Measurements from ENCODE around the gene LRRC42. TPM values are rescaled to one million over a fixed set of nuclear protein-coding genes. Genes with fewer than 3 reads are reported as not detected.
"Not testable (repeated sequence)": the region's sequence is repeated elsewhere in the genome, so short reads cannot be mapped to it uniquely, and the experiment has no call there.

The LRRC42 gene
- total and polyA plus RNA-seq, 4 experiments from 2014 or later = 4.7 to 8.7 (median 7.9) TPM

DNA sequence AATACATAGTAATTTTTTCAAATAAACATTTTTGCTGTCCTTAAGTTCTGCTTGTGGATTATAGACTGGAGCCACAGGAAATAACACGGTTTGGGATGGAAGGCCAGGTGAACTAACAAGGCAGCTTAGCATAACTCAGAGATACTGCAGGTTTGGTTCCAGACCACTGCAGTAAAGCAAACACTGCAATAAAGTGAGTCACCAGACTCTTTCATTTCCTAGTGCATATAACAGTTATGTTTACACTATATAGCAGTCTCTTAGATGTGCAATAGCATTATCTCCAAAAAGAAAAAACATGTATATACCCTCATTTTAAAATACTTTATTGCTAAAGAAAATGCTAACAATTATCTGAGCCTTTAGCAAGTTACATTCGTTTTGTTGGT, 22.0 kb downstream of the LRRC42 start:
- intact Hi-C loops (cut with micrococcal nuclease) = no loop called here
- ChIA-PET POLR2A (ENCODE audit: partially characterized antibody) (no interaction called here), CTCF (ENCODE audit: partially characterized antibody) (no interaction called here)
- Mint-ChIP-seq H3K4me1 (no peaks in the 10 kb centered on the region), H3K4me3 (no peak overlapping the region), H3K27me3 (no peaks in the 10 kb centered on the region), H3K27ac (no peak overlapping the region), H3K36me3 (peaks cover 40 to 52% of the 10 kb centered on the region in 2 donors), H3K9me3 (no peaks in the 10 kb centered on the region)
- H3K4me3 ChIP-seq (ENCODE audit: low read length in 2 of 2) = no peak overlapping the region
- peaks cover 20% of the 10 kb centered on the region for H3K36me3 ChIP-seq (ENCODE audit: insufficient read depth, low read length)
- H3K4me1 ChIP-seq (ENCODE audit: insufficient read depth, low read length) = no peaks in the 10 kb centered on the region
- H3K9me3 ChIP-seq (ENCODE audit: control insufficient read depth in 1 of 2, low read length in 2 of 2) = no peaks in the 10 kb centered on the region
- no peak for DNase-seq
- no peaks in the 10 kb centered on the region for H3K27me3 ChIP-seq (ENCODE audit: insufficient read depth, low read length)
- H3K27ac ChIP-seq (ENCODE audit: low read depth, low read length) = no peak overlapping the region

DNA sequence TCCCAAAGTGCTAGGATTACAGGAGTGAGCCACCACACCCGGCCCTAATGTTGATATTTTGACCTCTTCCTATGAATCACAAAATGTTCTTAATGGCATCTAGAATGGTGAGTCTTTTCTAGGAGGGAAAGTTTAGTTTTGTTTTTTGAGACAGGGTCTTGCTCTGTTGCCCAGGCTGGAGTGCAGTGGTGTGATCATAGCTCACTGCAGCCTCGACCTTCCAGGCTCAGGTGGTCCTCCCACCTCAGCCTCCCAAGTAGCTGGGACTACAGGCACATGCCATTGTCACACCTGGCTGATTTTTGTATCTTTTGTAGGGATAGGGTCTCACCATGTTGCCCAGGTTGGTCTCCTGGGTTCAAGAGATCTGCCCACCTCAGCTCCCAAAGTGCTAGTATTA, 23.2 kb downstream of the LRRC42 start:
- H3K9me3 Mint-ChIP-seq; intact Hi-C loops (cut with micrococcal nuclease); H3K27me3 Mint-ChIP-seq; DNase-seq; H3K27me3 ChIP-seq (ENCODE audit: insufficient read depth, low read length); H3K4me1 Mint-ChIP-seq; H3K4me1 ChIP-seq (ENCODE audit: insufficient read depth, low read length); H3K4me3 ChIP-seq (ENCODE audit: low read length in 2 of 2); H3K9me3 ChIP-seq (ENCODE audit: control insufficient read depth in 1 of 2, low read length in 2 of 2); H3K27ac ChIP-seq (ENCODE audit: low read depth, low read length); H3K4me3 Mint-ChIP-seq; POLR2A ChIA-PET (ENCODE audit: partially characterized antibody): not testable (repeated sequence)
- H3K36me3 ChIP-seq (ENCODE audit: insufficient read depth, low read length) = peaks cover 12% of the 10 kb centered on the region
- CTCF ChIA-PET (ENCODE audit: partially characterized antibody) = interaction anchor here (0.6 to 1.5 kb wide), 2 partner anchors 109 to 691 kb away, joined by 3 to 5 read pairs; no protein-coding TSS in a partner anchor
- H3K27ac Mint-ChIP-seq = peak overlapping the region in 2 of 7 donors; percentile 20 to 37
- H3K36me3 Mint-ChIP-seq = peaks cover 32 to 44% of the 10 kb centered on the region in 2 donors

DNA sequence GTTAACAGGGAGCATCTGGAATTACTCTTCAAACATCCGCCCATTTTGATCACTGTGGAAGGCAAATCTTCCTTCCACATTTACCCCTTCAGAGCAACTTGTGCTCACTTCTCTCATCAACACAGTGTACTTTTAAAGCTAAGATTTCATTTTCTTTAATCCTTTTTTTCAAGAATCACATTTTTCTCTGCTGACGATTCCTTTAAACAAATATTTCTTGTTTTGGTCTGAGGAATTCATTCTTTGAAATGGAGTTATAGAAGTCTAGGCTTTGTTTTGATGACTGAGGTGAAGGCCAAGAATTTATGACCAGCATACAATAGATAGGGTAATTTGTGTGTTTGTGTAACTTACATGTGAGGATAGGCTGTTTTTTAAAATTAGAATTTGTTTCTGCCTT, 25.6 kb downstream of the LRRC42 start:
- no peaks in the 10 kb centered on the region for H3K4me1 Mint-ChIP-seq
- H3K27ac Mint-ChIP-seq = peak overlapping the region in 1 of 7 donors; percentile 47
- intact Hi-C loops (cut with micrococcal nuclease) = no loop called here
- H3K27me3 ChIP-seq (ENCODE audit: insufficient read depth, low read length) = no peaks in the 10 kb centered on the region
- no peaks in the 10 kb centered on the region for H3K9me3 ChIP-seq (ENCODE audit: control insufficient read depth in 1 of 2, low read length in 2 of 2)
- no peak overlapping the region for H3K4me3 ChIP-seq (ENCODE audit: low read length in 2 of 2)
- POLR2A ChIA-PET (ENCODE audit: partially characterized antibody) = no interaction called here
- no peak overlapping the region for H3K4me3 Mint-ChIP-seq
- peaks cover 23 to 31% of the 10 kb centered on the region in 2 donors for H3K36me3 Mint-ChIP-seq
- DNase-seq = no peak
- no peaks in the 10 kb centered on the region for H3K4me1 ChIP-seq (ENCODE audit: insufficient read depth, low read length)
- no peaks in the 10 kb centered on the region for H3K9me3 Mint-ChIP-seq
- H3K36me3 ChIP-seq (ENCODE audit: insufficient read depth, low read length) = peaks cover 5% of the 10 kb centered on the region
- no peaks in the 10 kb centered on the region for H3K27me3 Mint-ChIP-seq
- CTCF ChIA-PET (ENCODE audit: partially characterized antibody) = no interaction called here
- H3K27ac ChIP-seq (ENCODE audit: low read depth, low read length) = no peak overlapping the region

DNA sequence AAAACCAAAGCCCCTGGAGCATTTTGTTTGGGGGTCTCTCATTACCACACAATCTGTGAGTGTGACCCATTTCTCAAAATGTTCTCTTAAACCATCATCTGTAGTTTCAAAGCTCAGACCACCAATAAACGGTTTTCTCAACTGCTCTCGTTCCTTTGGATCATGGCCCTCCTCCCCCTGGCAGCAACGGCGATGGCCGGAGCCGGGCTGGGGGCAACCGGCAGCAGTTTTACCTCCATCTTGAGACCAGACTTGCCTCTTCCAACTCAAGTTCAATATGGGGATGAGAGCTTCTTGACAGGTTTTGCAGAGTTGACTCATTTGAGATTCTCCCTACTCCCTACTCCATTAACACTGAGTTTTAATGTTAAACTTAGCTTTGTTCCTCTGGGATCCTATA, 29.7 kb downstream of the LRRC42 start:
- no peaks in the 10 kb centered on the region for H3K9me3 ChIP-seq (ENCODE audit: control insufficient read depth in 1 of 2, low read length in 2 of 2)
- H3K4me3 ChIP-seq (ENCODE audit: low read length in 2 of 2) = no peak overlapping the region
- peaks cover 0 to 1% of the 10 kb centered on the region in 2 donors for H3K27me3 Mint-ChIP-seq
- no peaks in the 10 kb centered on the region for H3K4me1 Mint-ChIP-seq
- ChIA-PET POLR2A (ENCODE audit: partially characterized antibody) (no interaction called here), CTCF (ENCODE audit: partially characterized antibody) (interaction anchor here (1.3 kb wide), 1 partner anchor 16 kb away, joined by 4 read pairs; no protein-coding TSS in a partner anchor)
- H3K27ac ChIP-seq (ENCODE audit: low read depth, low read length) = no peak overlapping the region
- no peaks in the 10 kb centered on the region for H3K4me1 ChIP-seq (ENCODE audit: insufficient read depth, low read length)
- intact Hi-C loops (cut with micrococcal nuclease) = no loop called here
- DNase-seq = no peak
- H3K36me3 ChIP-seq (ENCODE audit: insufficient read depth, low read length) = no peaks in the 10 kb centered on the region
- H3K27me3 ChIP-seq (ENCODE audit: insufficient read depth, low read length) = no peaks in the 10 kb centered on the region
- no peak overlapping the region for H3K27ac Mint-ChIP-seq
- H3K4me3 Mint-ChIP-seq = no peak overlapping the region
- peaks cover 5 to 10% of the 10 kb centered on the region in 2 donors for H3K36me3 Mint-ChIP-seq
- no peaks in the 10 kb centered on the region for H3K9me3 Mint-ChIP-seq

DNA sequence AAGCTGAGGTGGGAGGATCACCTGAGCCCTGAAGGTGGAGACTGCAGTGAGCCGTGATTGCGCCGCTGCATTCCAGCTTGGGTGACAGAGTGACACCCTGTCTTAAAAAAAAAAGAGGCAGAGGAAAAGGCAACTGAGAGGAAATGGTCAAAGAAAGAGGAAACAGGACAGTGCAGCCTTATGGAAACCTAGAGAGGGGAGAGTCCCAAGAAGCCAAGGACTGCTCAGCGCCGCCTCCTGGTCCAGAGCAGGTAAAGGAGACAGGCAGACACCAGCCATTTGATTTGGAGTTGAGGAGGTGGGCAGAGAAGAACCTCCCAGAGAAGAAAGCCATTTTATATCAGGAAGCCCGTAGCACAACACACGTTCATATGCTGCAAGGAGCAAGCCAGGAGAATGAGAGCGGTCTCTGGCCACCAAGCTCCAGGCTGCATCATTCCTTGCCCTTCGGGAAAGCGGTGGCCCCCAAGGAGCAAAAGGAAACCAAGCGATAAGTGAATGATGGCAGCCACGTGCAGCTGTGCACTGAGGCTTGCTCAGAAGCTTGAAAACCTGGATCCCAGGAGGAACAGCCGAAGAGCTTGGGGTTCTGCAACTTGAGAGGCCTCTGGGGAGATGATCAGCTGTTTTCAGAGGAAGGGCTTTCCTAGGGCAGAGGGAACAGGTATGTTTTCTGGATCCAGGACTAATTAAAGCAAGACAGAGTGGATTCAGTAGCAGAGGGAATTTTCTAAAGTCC, 33.7 kb downstream of the LRRC42 start:
- H3K36me3 ChIP-seq (ENCODE audit: insufficient read depth, low read length) = no peaks in the 10 kb centered on the region
- peaks cover 0 to 1% of the 10 kb centered on the region in 2 donors for H3K27me3 Mint-ChIP-seq
- no peaks in the 10 kb centered on the region for H3K4me1 ChIP-seq (ENCODE audit: insufficient read depth, low read length)
- H3K4me3 ChIP-seq (ENCODE audit: low read length in 2 of 2) = no peak overlapping the region
- no peaks in the 10 kb centered on the region for H3K27me3 ChIP-seq (ENCODE audit: insufficient read depth, low read length)
- peaks cover 0 to 4% (median 0%) of the 10 kb centered on the region in 4 donors for H3K4me1 Mint-ChIP-seq
- ChIA-PET CTCF (ENCODE audit: partially characterized antibody) (no interaction called here), POLR2A (ENCODE audit: partially characterized antibody) (no interaction called here)
- H3K27ac Mint-ChIP-seq = no peak overlapping the region
- no peak overlapping the region for H3K4me3 Mint-ChIP-seq
- H3K27ac ChIP-seq (ENCODE audit: low read depth, low read length) = no peak overlapping the region
- intact Hi-C loops (cut with micrococcal nuclease) = no loop called here
- H3K36me3 Mint-ChIP-seq = no peaks in the 10 kb centered on the region
- no peaks in the 10 kb centered on the region for H3K9me3 Mint-ChIP-seq
- H3K9me3 ChIP-seq (ENCODE audit: control insufficient read depth in 1 of 2, low read length in 2 of 2) = no peaks in the 10 kb centered on the region
- no peak for DNase-seq

DNA sequence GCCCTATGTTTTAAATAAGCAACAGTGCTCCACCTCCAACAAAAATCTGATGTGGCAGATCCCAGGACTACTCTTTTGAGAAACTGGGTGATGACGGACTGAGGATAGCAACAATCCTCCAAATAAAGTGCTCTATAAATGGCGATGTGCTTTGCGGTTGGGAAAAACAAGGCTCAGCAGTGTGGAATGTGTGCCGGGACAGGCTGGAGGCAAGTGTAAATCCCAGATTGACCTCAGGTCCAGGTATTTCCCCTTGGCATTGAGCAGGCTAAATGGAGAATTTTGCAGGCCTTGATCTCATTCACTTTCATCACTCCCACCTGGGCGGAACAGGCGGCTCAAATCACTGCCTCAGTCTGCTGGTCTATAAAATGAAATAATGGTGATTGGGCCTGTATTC, 35.1 kb downstream of the LRRC42 start:
- no peak overlapping the region for H3K27ac Mint-ChIP-seq
- H3K27ac ChIP-seq (ENCODE audit: low read depth, low read length) = no peak overlapping the region
- no peaks in the 10 kb centered on the region for H3K27me3 ChIP-seq (ENCODE audit: insufficient read depth, low read length)
- intact Hi-C loops (cut with micrococcal nuclease) = no loop called here
- no peaks in the 10 kb centered on the region for H3K9me3 ChIP-seq (ENCODE audit: control insufficient read depth in 1 of 2, low read length in 2 of 2)
- H3K4me1 Mint-ChIP-seq = peaks cover 3 to 14% (median 5%) of the 10 kb centered on the region in 4 donors
- no peak overlapping the region for H3K4me3 ChIP-seq (ENCODE audit: low read length in 2 of 2)
- DNase-seq = no peak
- no peaks in the 10 kb centered on the region for H3K36me3 ChIP-seq (ENCODE audit: insufficient read depth, low read length)
- H3K4me3 Mint-ChIP-seq = no peak overlapping the region
- ChIA-PET POLR2A (ENCODE audit: partially characterized antibody) (no interaction called here), CTCF (ENCODE audit: partially characterized antibody) (no interaction called here)
- peaks cover 0 to 2% (median 0%) of the 10 kb centered on the region in 8 donors for H3K9me3 Mint-ChIP-seq
- H3K36me3 Mint-ChIP-seq = no peaks in the 10 kb centered on the region
- H3K4me1 ChIP-seq (ENCODE audit: insufficient read depth, low read length) = peaks cover 5% of the 10 kb centered on the region
- H3K27me3 Mint-ChIP-seq = peaks cover 0 to 1% of the 10 kb centered on the region in 2 donors

DNA sequence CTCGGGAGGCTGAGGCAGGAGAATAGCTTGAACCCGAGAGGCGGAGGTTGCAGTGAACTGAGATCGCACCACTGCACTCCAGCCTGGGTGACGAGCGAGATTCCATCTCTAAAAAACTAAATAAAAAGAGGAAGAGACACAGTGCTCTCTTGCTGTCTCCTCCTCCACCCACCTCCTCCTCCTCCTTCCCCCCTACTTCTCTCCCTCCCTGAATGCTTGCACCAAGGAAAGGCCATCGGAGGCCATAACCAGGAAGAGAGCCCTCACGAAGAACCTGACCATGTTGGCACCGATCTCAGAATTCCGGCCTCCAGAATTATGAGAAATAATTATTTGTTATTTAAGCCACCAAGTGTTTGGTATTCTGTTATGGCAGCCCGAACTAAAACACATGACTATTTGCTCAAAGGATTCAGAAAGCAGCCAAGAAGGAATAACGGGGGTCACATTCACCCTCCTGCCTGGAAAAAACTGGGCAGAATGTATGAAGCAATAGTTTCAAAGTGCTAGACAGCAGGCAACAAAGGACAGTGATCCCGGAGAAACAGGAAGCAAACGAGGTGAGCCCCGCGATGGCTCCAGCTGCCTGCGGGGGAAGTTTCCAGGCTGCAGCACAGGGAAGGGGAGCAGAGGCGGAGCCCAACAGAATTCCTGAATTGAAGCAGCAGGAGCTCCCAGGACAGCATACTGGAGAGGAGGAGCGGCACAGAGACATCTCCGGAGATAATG, 36.0 kb downstream of the LRRC42 start:
- Histone ChIP-seq H3K4me1 (ENCODE audit: insufficient read depth, low read length) (peaks cover 8% of the 10 kb centered on the region), H3K9me3 (ENCODE audit: control insufficient read depth in 1 of 2, low read length in 2 of 2) (no peaks in the 10 kb centered on the region), H3K4me3 (ENCODE audit: low read length in 2 of 2) (no peak overlapping the region), H3K27me3 (ENCODE audit: insufficient read depth, low read length) (no peaks in the 10 kb centered on the region), H3K36me3 (ENCODE audit: insufficient read depth, low read length) (no peaks in the 10 kb centered on the region), H3K27ac (ENCODE audit: low read depth, low read length) (no peak overlapping the region)
- POLR2A ChIA-PET (ENCODE audit: partially characterized antibody) = no interaction called here
- Mint-ChIP-seq H3K4me3 (peak overlapping the region in 1 of 8 donors; percentile 27), H3K36me3 (no peaks in the 10 kb centered on the region), H3K4me1 (peaks cover 8 to 24% (median 11%) of the 10 kb centered on the region in 4 donors), H3K27me3 (peaks cover 0 to 1% of the 10 kb centered on the region in 2 donors), H3K9me3 (peaks cover 0 to 3% (median 0%) of the 10 kb centered on the region in 8 donors), H3K27ac (no peak overlapping the region)
- no peak for DNase-seq
- CTCF ChIA-PET (ENCODE audit: partially characterized antibody) = interaction anchor here (1.5 kb wide), 1 partner anchor 23 kb away, joined by 5 read pairs; no protein-coding TSS in a partner anchor
- intact Hi-C loops (cut with micrococcal nuclease) = no loop called here

All from CD4-positive, alpha-beta memory T cell (primary cell).